Measurements from ENCODE around the gene ZFYVE28. TPM values are rescaled to one million over a fixed set of nuclear protein-coding genes. Genes with fewer than 3 reads are reported as not detected.

The ZFYVE28 gene
- total RNA-seq (2022; extraction: Qiagen RNA extraction; ENCODE audit: low read depth) = 1.3 to 2.7 TPM (median 2.4 TPM) in 5 replicates

DNA sequence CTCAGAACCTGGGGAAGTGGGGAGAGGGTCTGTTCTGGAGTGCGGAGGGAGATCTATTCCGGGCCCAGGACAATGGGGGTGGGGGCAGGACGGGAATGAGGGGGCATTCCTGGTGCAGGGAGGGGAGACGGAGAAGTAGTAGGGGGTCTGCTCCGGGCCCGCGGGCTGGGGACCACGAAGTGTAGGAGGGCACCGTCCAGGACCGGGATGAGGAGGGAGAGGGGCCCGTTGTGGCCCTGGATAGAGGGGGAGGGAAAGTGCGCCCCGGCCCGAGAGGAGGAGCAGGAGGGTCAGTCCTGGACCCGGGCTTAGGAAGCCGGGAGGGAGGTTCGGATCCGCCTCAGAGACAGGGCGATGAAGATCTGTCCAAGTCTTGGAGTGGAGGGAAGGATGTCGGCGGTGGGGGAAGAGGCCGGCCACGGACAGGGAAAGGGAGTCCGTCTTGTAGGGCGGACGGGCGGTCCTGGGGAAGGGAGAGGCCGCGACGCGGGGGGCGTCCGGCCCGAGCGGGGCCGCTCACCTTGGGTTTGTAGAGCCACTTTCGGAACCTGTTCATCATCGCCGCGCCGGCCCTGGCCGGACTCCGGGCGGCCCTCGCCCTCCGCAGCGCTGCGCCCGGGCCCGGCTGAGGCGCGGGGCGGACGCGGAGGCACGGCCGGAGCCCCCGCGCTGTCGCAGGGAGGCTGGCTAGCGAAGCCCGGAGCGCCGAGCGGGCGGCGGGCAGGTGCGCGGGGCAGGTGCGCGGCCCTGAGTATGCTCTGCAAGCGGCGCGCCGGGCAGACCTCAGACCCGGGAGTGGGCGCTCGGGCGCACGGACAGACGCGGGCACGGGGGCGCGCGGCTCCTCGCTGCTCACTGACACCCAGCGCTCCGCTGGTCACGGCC lies at the start of gene ZFYVE28:
TSS of gene ZFYVE28 (minus strand) at position 881 of the 885 bp plus-strand sequence. CDS start at position 559, 322 bp downstream.

DNA sequence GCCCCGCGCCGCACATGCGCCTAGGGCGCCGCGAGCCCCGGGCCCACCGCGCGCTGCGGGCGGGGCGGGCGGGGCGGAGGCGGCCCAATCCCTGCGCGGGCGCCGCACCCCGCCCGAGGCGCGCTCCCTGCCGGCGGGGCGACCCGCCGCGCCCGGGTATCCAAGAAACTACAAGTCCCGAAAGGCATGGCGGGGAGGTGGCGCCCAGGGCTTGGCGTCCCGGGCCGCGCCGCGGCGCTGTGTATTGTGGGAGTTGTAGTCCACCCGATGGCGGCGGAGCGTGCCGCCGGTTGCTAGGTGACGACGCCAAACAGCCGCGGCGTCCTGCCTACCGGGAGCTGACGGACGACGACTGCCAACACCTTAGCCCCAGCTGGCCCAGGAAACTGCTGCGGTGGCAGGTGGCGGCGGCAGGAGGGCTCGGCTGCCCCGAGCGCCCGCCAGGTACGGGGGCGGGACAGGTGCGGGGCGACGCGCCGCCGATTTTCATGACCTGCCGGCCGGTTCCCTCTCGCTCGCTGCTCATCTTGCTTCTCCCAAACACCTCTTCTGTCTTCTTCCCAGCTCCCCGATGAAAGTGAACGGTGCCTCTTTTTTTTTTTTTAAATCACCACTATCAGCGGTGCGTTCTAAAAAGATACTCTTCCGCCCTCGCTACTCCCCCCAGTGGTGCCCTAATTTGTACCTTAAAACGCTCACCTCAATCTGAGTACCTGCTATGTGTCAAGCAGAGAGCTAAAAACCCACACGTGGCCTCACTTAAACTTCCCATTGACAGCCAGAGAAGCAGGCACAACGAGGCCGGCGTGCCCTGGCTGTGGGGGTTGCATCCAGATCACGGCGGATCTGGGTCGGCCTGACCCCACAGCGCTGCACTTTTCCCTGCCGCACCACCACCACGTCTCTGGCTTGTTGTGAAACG lies 466 bp upstream of the ZFYVE28 start, which contains the start of gene CFAP99:
TSS of gene CFAP99 (plus strand) at position 306 of the 922 bp plus-strand sequence.

DNA sequence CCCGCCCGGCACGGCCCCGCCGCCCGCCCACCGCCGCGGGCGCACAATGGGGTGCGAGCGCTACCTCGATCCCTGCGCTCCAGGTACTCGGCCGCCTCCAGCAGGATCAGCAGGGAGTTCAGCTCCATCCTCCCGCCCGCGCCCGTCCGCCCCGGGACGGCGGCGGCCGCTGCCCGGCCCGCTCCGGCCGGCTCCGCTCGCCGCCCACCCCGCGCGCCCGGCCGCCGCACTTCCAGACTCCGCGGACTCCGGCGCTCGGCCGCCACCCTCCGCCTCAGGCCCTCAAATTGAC lies 156.6 kb downstream of the ZFYVE28 start, which contains the start of gene MXD4:
TSS of gene MXD4 (minus strand) at position 257 of the 292 bp plus-strand sequence. CDS start at position 128, 129 bp downstream.

DNA sequence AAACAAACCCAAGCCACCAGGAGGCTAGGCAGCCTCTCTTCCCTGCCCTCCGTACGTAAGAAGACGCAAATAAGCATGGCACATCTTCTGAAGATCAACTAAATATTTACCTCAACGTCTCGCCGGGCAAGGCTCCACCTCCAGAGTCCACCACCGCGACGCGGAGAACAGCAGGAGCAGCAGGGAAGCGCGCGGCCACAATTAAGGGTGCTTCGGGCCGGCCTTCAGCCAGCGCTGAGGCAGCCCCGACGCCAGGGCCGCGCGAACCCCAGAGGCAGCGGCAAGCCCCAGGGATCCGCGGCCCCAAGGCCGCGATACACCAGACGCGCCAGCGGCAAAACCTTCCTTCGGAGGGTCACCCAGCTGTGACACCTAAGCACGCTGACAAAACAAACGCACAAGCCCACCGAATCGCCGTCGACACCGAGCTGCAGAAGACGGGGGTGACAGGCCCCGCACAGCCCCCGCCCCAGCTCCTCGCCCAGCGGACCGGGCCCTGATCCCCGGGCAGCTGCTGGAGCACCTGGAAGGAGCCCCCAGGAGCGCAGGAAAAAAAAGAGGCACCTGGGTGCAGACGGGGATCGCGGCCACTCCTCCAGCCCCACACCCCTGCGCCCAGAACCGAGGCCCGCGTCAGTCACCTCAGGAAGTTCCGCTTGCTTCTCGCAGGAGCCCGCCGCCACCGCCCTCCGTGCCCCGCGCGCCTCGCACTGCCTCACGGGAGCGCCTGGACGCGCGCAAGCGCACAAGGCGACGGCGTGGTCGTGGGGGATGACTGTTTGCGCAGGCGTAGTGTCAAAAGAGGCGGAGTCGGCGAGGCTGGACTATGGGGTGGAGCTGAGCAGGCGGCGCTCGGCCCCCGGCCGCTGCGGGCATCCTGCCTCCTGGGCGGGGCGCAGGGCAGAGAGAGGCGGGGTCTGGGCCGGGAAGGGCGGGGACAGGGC lies 176.8 kb downstream of the ZFYVE28 start, which contains the start of the genes HAUS3 and POLN:
TSS of gene HAUS3 (minus strand) at position 712 of the 944 bp plus-strand sequence. CDS start 1,175 bp downstream, outside the sequence.
TSS of gene POLN (minus strand) at position 712 of the 944 bp plus-strand sequence. CDS start 12,890 bp downstream, outside the sequence.

Other genes with a start within 250 kb of the ZFYVE28 start
- gene HAUS3, start 176.5 kb downstream of the ZFYVE28 start, total RNA-seq (2022; extraction: Qiagen RNA extraction; ENCODE audit: low read depth) = 6.8 to 8.9 TPM (median 7.9 TPM) in 5 replicates
- 0.40 to 0.72 TPM (median 0.66 TPM) in 5 replicates for gene POLN, start 176.5 kb downstream of the ZFYVE28 start, total RNA-seq (2022; extraction: Qiagen RNA extraction; ENCODE audit: low read depth)
- gene MXD4, start 156.5 kb downstream of the ZFYVE28 start, total RNA-seq (2022; extraction: Qiagen RNA extraction; ENCODE audit: low read depth) = 13.2 to 19.9 TPM (median 16.4 TPM) in 5 replicates
- gene CFAP99, start 310 bp upstream of the ZFYVE28 start, total RNA-seq (2022; extraction: Qiagen RNA extraction; ENCODE audit: low read depth) = 0.07 to 0.19 TPM (median 0.11 TPM) in 4 of 5 replicates, not detected in the other
- gene RNF4, start 50.5 kb upstream of the ZFYVE28 start, total RNA-seq (2022; extraction: Qiagen RNA extraction; ENCODE audit: low read depth) = 61.9 to 89.6 TPM (median 65.2 TPM) in 5 replicates
- gene FAM193A, start 118.0 kb upstream of the ZFYVE28 start, total RNA-seq (2022; extraction: Qiagen RNA extraction; ENCODE audit: low read depth) = 7.5 to 10.0 TPM (median 9.1 TPM) in 5 replicates

All from A549 treated with DMSO at 1 μM for 4 hours (cell line).